ENCODE results near the gene LPAR2.
"Not testable (repeated sequence)": the region's sequence is repeated elsewhere in the genome, so short reads cannot be mapped to it uniquely, and the experiment has no call there.

LPAR2 gene

DNA sequence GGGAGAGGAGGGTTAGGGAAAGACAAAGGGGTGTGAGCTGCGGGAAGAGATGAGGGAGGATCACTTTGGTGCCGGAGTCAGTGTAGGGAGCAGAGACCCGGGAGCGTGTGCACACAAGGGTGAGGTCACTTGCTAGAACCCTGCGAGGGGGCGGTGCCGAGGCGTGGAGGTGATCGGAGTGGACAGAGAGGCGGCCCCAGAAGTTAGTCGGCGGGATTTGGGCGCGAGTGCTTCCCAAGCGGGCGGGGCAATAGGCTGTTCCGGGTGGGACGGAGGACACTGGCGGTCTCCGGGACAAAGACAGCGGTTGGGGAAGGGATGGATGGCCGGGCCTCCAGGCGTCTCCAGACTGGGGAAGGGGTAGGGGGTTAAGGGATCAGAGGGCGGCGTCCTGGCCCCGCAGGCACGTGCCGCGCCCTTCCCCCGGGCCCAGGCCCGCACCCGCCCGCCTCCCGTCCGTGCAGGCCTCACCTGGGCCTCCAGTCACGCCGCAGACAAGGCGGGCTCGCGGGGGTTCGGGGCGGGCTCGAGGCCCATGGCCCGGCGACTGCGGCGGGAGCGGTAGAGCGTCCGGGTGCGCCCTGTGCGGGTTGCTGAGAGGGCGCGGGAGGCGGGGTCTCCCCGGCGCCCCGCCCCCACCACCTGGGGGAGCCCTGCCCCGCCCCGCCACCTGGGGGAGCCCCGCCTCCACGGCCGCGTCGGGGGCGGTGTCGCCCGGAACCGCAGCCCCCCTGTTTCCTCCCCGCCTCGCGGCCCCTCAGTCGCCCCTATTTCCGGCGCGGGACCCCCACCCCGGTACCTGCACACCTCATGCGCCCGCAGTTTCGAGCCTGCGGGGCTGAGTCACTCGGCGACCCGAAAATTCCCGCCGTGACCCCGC, at the start of gene LPAR2:
LPAR2 (minus strand) TSS at position 600 of the 880 bp plus-strand sequence. CDS start 945 bp downstream, outside the sequence.
- peak; percentile 78 for DNase-seq

DNA sequence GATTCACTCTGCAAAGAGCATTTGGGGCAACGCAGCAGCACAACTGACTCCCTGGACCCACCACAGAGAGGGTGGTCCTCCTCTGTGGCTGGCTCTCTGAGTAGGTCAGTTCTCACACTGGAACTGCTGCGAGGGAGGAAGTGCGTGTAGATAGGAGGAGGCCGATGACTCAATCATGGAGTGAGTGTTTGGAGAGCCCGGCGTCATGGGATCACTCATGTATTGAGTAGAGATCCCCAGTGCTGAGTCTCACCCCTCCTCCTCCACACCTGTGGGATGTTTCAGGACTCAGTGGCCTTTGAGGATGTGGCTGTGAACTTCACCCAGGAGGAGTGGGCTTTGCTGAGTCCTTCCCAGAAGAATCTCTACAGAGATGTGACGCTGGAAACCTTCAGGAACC, 49.6 kb upstream of the LPAR2 start:
- peak; percentile 10 for DNase-seq

DNA sequence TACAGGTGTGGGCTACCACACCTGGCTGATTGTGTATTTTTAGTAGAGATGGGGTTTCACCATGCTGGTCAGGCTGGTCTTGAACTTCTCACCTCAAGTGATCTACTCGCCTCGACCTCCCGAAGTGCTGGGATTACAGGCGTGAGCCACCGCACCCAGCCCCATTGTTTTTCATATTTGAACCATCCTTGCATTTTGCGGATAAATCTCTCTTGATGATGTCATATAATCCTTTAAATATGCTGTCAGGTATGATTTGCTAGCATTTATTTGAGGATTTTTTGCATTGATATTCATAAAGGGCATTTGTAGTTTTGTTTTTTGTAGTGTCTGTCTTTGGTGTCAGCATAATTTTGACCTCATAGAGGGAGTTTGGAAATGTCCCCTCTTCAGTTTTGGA, 46.3 kb upstream of the LPAR2 start:
- DNase-seq, result peak; percentile 19

DNA sequence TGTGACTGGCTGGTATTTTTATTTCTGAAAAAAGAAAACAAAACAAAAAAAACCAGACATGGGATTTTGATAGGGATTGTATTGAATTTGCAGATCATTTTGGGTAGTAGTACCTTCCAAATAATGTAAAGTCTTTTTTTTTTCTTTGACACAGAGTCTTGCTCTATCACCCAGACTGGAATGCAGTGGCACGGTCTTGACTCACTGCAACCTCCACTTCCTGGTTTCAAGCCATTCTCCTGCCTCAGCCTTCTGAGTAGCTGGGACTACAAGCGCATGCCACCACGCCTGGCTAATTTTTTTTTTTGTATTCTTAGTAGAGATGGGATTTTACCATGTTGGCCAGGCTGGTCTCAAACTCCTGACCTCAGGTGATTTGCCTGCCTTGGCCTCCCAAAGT, 44.8 kb upstream of the LPAR2 start:
- DNase-seq, result no peak

DNA sequence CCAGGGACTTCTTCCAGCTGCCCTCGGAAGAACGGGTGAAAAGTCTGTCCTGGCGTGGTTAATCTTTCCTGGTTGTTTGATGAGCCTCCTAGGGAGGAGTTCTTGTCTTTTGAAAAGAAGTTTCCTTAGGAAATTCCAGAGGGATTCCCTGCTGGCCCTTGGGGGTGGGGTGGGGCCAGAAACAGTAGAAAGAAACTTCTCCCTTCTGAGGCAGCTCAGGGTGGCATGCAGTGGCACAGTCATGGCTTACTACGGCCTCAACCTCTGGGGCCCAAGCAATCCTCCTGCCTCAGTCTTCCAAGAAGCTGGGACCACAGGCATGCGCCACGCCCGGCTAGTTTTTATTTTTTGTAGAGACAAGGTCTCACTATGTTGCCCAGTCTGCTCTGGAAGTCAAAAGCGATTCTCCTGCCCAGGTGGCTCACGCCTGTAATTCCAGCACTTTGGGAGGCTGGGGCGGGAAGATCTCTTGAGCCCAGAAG, 42.1 kb upstream of the LPAR2 start:
- no peak for DNase-seq

DNA sequence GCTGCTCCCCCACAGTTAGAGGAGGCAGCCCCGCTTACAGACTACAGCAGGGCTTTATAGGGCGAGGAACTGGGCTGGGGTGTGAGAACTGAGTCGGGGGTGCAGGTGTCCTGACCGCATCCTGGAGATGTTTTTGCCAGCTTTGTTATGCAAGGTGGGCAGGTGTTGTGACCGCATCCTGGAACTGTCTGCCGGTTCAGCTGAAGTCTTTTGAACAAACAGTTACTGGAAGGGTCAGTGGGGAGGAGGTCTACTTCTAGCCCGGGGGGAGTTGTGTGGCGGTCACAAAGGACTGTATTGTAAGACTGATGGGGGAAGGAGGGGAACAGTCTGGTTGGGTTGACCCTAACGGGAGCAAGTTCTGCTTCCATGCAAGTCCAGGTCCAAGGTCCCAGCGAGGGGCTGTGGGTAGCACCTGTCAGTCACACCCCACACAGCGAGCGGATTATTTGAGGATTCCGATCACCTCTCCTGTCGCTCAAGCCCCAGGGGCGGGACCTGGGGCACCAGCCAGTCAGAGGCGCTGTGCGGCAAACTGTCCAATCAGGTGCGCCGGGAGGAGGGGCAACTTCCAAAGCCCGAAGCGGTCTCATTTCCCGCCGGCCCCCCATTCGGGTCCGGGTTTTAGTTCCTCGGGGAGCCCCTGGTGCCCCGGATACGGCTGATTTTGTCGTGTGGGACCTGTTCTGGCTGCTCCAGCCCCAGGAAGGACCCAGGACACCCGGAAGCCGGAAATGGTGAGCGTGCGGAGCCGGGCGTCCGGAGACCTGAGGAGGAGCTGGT, 40.4 kb upstream of the LPAR2 start, which contains the start of gene ZNF101:
ZNF101 (plus strand) TSS at position 610 of the 783 bp plus-strand sequence; CDS start at position 735, 125 bp downstream.
- peak; percentile 97 for DNase-seq

DNA sequence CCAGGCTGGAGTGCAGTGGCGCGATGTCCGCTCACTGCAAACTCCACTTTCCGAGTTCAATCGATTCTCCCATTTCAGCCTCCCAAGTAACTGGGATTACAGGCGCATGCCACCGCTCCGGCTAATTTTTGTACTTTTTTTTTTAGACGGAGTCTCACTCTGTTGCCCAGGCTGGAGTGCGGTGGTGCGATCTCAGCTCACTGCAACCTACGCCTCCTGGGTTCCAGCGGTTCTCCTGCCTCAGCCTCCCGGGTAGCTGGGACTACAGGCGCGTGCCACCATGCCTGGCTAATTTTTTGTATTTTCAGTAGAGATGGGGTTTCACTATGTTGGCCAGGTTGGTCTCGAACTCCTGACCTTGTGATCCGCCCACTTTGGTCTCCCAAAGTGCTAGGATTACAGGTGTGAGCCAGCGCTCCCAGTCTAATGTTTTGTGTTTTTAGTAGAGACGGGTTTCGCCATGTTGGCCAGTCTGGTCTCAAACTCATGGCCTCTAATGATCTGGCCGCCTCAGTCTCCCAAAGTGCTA, 37.5 kb upstream of the LPAR2 start:
- DNase-seq, result not testable (repeated sequence)

DNA sequence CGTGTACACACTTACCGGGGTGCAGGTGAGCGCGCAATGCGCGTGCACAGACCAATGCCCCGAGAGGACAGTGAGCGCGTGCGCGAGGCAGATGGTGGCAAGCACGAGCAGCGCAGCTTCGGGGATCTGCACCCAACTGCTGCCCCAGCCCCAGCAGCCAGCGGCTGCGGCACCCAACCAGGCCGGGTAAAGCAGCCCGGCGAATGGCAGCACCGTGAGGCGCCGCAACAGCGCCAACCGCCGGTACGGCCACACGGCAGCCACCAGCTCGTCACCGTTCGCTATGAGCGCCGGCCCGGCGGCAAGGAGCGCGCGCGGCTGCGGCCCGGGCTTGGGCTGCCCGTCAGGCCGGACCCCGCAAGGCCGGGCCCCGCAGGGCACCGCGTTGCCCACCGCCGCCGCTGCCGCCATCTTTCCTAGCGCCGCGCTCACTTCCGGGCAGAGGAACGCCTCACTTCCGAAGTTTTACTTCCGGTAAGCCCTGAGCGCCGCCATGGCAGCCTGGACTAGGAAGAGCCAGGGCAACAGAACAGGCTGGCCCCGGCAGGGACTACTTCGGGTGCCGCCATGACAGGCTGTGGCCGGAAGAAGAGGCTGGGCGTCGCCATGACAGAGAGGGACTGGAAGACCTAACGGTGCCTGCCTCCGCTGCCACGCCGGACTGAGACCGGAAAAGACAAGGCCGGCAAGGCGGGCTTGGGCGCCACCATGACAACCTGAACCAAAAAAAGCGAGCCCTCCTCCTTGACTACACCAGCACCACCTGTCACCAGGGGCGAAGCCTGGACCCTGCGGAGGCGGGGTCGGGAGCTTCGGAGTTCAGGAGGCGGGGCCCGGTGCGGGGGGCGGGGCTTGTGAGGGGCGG, 35.5 kb upstream of the LPAR2 start, which contains the start of gene ATP13A1:
ATP13A1 (minus strand) TSS at position 421 of the 865 bp plus-strand sequence; CDS start at position 411, 10 bp downstream.
- DNase-seq, result peak; percentile 92

DNA sequence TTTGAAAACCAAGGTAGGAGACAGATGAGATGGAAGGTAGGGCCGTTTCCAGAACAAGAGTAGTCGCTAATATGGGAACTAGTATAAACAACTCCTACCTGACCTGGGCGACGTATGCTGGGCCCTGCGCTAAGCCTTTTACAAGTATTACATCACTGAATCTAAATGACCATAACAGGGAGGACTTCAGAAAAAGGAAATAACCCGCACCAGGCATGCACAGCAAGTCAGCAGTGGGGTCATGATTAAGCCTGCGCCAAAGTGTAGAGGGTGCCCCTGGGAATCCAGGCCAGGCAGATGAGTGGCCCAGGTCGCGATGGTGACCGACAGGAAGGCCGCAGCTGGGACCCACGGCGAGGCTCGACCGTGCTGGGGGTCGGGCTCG, 34.8 kb upstream of the LPAR2 start:
- DNase-seq, result no peak

DNA sequence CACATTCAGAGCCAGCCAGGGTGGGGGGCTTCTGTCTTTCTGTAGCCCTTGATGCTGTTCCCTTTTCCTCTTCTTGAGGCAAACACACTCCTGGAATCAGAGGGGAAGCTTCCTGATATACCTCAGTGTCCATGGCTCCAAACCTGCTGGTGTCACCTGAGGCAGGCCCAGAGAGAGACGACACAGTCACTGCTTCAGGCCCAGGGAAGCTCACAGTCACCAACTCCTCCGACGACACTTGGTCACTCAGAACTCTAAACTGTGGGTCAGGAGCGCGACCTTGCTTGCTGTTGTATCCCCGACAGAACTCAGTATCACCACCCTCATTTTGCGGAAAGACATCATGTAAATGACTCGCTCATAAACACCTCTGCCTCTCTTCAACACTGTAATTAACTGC, 34.3 kb upstream of the LPAR2 start:
- no peak for DNase-seq

DNA sequence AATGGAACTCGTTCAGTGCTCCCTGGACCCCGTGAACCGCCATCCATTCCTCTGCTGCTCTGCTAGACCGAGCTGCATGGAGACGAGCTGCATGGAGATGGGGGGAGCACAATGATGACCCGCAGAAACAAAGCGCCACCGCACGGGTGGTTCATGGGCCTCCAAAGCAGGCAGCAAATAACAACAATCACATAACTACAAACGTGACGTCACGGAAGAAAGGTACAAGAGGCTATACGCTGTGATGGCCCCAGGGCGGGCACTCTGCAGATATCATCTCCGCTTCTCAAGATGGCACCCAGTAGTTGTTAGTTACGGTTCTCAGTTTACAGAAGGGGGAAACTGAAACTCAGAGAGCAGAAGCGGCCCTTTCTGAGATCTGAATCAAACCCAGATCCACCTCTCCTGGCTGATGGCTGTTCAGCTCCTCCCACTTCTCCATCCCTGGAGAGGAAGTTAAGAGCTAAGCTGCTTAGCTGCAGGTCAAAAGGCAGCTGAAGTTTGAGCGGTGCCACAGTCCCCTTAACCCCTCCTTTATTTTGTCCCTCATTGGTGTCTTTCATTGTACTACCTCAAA, 33.7 kb upstream of the LPAR2 start:
- peak; percentile 66 for DNase-seq

DNA sequence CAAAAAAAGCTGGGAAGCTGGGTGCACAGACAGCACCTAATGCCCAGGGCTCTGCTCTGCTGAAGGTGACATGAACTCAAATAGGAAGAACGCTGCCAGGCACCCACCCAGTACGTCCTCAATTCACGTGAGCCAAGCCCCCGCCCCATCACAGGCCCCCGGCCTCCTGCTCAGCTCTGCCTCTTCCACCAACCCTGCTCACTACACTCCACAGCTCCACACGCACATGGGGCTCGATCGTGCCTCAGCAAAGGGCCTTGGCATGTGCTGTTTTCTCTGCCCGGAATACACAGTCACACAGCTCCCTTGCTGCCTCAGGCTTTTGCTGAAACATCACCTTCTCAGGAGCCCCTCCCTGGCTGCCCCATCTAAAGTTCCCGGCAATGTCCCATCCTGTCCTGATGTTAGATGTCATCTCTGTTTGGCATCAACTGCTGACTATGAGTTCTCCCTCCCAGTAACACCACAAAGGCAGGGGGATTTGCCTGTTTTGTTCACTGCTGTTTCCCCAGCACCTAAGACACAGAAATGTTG, 33.2 kb upstream of the LPAR2 start:
- DNase-seq, result no peak

DNA sequence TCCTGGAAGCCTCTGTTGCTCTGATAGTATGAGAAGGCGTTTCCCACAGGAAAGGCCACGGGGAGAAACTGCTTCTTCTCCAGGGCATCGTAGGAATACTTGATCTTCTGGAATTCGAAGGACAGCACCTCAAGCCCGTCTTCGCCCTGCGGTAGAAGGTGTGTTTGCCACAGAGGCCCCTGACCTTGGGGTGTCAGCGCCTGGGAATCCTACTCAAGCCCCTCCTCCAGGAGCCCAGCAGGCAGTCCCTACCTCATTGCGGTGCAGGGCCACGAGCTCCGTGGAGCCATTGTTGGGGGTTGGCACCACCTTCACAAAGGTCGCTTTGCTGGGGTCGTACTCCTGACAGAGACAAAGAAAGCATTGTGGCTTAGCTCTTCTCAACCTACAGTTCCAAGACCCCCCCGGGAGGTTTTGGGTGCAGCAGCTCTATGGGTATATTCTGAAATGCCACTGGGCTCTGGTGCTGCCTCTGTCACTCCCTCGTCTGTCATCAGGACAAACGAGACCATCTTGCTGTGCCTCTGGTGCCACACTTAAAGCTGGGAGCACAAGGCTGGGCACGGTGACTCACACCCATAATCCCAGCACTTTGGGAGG, 31.7 kb upstream of the LPAR2 start:
- DNase-seq, result no peak

DNA sequence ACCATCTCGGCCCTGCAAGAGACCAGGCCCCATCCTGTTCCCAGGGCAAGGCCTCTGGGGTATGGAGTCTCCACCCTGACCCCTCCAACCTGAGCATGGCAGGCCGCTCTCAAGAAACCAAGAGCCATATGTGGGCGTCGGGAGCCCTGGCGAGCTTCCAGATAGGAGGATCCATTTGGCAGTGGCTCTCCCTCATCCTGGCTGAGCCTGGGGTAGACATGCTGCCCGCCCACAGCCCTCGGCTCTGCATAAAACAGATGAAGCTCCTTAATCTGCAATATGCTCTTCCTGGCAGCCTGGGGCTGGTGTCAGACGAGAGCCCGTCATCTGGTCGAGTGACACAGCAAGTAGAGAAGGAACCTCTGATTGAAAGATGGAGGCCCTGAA, 29.4 kb upstream of the LPAR2 start:
- no peak for DNase-seq

DNA sequence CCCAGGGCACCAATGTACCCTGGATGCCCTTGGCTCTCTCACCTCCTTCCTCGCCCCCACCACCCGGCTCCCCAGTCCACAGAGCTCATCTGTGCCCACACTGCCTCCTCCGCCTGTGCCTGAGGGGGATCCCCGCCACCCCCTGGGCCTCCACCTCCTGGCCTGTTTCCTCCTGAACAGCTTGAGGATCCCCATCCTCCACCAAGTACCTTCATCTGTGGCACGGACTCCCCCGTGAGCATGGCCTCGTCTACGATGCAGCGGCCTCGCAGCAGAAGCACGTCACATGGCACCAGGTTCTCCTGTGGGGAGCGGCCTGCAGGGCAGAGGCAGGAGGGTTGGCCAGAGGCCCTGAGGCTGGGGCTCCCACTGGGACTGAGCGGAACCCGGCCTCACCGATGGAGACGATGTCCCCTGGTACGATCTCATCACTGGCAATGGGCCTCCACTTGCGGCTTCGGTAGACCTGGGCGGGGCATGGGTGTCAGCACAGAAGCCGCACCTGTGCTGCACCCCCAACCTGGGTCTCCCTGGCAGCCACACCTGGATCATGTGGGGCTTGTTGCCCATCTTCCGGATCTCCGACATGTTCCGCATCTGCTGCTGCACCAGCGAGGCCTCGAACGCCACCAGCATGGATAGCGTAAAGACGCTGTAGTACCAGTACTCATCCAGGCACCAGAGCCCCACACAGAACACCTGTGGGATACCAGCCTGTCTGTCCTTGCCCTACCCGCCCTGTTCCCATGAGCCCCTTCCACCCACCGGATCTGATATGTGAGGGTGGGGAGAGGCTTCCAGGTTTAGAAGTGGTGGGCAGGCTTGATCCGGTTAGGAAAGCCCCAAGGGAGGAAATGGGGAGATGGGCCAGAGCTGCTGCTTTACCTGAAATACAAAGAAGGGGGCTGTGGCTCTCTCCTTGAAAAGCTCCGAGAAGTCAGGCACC, 28.7 kb upstream of the LPAR2 start:
- no peak for DNase-seq

DNA sequence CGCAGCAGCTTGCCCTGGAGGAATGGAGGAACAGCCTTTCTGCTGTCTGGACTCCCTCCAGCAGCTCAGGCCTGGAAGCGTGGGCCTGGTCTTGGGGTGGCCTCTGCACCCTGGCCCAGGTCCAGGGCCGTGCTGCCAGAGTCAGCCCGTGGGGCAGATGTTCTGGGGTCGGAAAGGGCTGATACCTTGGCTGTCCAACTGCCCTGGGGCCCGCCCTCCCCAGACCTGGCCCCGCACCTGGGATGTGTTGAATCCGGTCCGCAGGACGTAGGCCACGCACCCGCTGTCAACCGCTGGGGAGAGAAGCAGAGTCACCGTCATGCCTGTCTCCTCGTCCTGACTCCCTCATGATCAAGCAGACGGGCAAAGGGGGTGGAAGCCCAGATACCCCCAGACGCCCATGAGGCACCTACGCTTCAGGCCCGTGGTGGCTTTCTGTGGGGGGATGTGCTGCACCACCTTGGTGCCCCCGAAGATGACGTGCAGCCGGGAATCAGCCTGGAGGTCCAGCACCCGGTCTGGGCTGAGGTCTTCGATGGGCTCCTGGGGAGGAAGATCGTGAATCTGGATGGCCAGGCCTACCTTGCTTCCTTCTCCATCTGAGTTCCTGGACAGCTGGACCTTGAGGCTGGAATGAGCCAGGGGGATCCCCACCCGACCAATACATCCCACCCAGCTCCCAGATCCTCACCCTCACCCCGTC, 27.8 kb upstream of the LPAR2 start:
- no peak for DNase-seq

DNA sequence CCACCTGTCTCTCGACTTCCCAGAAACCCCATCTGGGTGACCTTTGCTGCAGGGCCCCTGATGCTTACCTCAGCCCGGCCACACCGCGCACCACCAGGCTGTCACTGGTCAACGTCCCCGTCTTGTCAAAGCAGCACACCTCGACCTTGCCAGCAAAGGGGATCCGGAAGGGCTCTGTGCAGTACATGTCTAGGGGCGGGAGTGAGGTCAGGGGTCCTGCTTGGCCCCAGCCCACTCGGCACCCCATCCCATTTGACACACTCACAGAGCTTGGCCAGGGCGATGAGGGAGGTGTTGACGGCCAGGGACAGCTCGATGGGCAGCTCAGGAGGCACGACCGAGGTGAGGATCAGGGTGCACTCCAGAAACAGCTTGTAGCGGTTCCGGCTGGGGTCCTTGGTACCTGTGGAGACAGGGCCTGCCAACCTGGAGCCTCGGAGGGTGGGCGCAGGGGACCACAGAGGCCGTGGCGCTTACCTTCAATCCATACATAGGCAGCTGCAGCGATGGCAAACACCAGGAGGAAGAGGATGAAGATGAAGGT, 27.1 kb upstream of the LPAR2 start:
- DNase-seq, result no peak

DNA sequence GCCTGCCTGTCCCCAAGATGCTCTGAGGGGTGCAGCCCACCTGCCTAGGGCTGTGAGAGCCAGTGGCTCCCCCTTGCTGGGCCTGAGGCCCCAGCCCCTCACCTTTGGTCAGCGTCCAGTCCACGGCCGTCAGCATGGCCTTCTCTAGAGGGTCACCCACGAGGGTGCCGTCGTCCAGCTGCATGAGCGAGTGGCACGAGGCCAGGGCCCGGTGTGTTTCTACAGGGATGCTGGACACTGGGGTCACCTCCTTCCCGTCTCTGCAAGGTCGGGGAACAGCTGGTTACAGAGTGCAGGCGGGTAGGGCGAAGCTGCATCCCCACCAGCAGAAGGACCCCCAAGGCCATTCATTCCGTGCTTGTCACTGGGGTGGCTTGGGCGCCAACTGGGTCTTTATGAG, 26.4 kb upstream of the LPAR2 start:
- DNase-seq, result no peak

DNA sequence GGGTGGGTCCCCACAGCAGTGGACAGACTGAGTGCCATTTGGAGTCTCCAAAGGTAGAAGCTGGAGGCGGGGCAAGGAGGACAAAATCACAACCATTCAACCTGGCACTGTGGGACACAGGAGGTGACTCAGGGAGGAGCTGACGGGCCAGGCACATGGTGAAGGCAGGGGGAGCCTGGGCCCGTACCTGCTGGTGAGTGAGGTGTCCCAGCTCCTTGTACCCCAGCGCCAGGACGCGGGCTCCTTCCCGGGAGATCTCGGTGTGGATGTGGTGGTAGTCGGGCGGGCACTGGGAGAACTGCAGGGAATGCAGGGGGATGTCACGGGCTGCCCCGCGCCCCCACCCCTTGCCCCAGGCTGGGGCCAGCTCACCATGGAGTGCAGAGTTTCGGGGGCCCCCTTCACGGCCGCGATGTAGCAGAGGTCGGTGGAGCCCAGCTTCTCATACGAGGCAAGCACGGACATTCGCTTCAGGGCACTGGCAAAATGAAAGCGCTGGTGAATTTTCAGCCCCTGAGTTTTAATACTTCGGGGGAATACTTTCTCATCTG, 25.7 kb upstream of the LPAR2 start:
- DNase-seq, result no peak
